Activated CD8-positive, alpha-beta memory T cell treated with anti-CD3 and anti-CD28 coated beads for 36 hours (primary cell): ENCODE data around the gene ZNF385A. TPM values are rescaled to one million over a fixed set of nuclear protein-coding genes. Genes with fewer than 3 reads are reported as not detected.

Experiments used
- CTCF ChIA-PET: fragments of 350-600 bp; sonication (Branson Sonifier 250); formaldehyde crosslinking; loops from one replicate; lab custom pipeline; 2021; ENCODE audit warnings: antibody characterized with exemption; lab: Charles Lee
- POLR2A ChIA-PET: fragments of 350-600 bp; sonication (Branson Sonifier 250); formaldehyde crosslinking; loops from one replicate; lab custom pipeline; 2021; ENCODE audit warnings: antibody characterized with exemption; lab: Charles Lee
- total RNA-seq, 2 experiments: library from RNA; stranded (reverse); gene quantifications; one replicate each; pipeline ENCODE4 v1.2.3, GENCODE V29; 2021

ZNF385A gene
- total RNA-seq, 2 experiments from 2014 or later: 0.52 to 0.63 TPM

DNA sequence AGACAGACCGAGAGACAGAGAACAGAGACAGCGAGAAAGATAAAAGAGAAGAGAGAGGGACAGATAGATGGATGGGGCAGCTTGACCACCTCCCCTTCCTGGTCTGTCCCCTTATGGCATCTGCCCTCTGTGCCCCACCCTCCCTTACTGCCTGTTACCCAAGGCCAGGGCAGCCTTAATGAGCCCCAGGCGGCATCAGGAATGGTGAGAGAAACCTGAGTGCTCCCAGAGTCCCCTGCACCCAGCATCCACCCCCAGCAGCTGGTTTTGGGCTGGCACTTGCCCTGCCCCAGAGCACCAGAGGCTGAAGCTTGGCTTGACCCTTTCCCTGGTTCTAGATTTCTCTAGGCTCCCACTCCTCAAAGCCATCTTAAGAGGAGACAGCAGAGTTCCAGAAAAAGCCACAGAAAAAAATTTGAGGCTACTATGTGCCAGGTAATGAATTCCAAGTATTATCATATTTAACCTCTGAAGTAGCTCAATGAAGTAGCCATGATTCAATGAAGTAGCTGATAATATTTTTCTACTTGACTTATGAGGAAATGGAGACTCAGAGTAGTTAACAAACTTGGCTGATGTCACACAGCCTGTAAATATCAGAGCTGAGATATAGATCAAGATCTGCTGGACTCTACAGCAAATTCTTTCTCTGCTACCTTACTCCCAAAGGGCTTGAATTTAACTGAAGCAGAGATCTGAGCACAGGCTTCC lies 2.0 kb upstream of the ZNF385A start:
- POLR2A ChIA-PET: no interaction called here
- CTCF ChIA-PET: interaction anchor here (0.6 to 3.0 kb wide), 6 partner anchors 7 to 171 kb away, joined by 3 to 15 read pairs (median 3); no protein-coding TSS in a partner anchor

DNA sequence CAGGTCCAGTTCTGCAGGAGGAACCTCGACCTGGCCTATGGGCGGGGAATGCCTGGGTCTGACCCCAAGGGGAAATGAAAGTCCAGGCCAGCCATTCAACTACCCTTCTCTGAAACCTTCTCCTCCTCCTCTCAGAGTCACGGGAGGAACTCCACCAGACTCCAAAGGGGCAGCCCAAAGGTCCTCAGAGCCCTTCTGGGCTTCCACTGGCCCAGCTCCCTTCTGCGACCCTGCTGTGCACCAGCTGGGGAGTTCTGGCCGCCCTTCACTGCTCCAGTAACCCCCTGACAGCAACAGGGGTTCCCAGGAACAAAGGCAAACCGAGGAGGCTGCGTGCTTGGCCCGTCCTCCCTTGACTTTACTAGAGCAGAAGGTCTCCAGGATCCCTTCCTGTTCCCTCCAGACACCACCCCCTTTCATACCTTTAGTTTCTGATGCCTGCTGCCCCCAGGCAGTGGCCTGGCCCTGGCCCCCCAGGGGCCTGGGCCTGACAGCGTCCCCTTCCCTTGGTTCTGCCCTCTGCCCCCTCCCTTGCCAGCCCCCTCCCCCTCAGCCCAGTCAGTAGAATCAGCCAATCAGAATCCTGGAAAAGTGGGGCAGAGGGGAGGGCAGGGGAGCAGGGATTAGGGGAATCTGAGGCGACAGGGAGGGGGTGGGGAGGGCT lies 850 bp upstream of the ZNF385A start:
- ChIA-PET POLR2A (no interaction called here), CTCF (interaction anchor here (0.6 to 3.0 kb wide), 5 partner anchors 14 to 194 kb away, joined by 4 to 15 read pairs (median 4); no protein-coding TSS in a partner anchor)

DNA sequence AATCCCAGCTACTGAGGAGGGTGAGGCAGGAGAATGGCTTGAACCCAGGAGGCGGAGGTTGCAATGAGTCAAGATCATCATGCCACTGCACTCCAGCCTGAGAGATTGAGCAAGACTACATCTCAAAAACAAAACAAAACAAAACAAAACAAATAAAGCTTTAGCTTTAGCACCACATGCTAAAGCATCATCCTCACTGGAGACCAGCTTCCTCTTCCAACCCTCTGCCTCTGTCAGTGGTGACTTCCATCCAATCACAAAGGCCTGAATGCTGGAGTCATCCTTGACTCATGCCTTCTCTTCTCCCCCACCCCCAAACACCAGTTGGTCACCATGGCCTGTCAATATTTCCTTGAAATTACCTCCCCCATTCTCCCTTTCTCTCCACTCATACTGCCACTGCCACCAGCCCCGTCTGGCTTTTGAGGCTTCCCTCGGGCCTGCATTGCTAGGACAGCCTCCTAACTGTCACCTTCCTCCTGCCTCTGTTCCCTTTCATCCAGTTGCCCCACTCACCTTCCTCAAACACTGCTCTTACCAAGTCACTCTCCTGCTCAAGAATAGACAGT lies 1.4 kb downstream of the ZNF385A start:
- ChIA-PET POLR2A (no interaction called here), CTCF (interaction anchor here (0.6 to 2.9 kb wide), 7 partner anchors 10 to 163 kb away, joined by 3 to 12 read pairs (median 4); no protein-coding TSS in a partner anchor)

DNA sequence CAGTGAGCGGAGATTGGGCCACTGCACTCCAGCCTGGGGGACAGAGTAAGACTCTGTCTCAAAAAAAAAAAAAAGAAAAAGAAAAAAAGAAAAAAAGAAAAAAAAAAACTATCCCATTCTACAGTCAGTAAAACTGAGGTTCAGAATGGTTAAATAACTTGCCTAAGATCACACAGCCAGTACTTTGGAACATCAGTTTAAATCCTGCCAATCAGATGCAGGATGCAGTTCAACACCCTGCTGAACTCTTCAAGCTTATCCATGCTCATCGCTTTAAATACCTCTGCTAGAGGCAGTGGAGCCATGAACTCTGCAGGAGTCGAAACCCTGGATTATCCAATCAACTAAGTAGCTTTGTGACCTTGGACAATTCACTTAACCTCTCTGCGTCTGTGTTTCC lies 3.4 kb downstream of the ZNF385A start:
- ChIA-PET CTCF (interaction anchor here (1.3 to 3.2 kb wide), 8 partner anchors 11 to 87 kb away, joined by 3 to 18 read pairs (median 12); partner anchors contain the start of gene NFE2), POLR2A (interaction anchor here (0.7 kb wide), 1 partner anchor 106 kb away, joined by 5 read pairs; no protein-coding TSS in a partner anchor)

DNA sequence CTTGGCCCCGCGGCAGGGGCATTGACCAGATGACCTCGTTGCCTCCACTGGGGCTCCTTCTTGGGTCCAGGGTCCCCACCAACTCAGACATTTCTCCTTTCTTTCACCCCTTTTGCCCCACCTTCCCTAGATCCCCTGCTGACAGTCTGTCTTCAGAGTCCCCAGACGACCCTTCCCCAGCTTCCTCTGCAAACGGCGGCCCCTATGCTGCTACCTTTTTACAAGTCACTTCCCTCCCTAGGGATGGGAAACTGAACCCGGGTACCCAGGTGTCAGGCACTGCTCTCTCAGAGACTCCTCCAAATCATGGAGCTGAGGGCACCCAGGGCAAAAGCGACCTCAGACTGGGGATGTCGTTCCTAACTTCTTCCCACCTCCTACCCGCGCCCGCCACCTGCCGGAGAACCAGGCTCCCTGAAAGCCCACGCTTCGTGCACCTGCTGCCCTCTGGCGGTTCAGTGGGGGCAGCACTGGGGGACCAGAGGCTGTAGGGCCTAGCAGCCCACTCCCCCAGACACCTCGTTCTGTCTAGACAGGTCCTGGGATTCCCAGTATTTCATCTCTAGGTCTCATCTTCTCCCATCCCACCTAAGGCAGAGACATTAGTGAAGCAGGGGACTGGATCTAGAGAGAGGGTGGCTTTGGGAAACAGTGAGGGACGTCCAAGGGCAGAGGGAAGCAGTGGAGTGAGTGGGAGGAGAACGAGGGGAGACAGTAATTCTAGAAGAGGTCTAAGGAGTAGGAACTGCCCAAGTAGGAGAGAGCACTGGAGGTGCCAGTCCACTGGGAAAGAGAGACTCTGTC lies 4.9 kb downstream of the ZNF385A start:
- CTCF ChIA-PET: interaction anchor here (0.6 to 3.2 kb wide), 40 partner anchors 8 to 1519 kb away, joined by 3 to 21 read pairs (median 4); partner anchors contain the start of gene NFE2
- POLR2A ChIA-PET: interaction anchor here (1.2 kb wide), 1 partner anchor 20 kb away, joined by 3 read pairs; no protein-coding TSS in a partner anchor

DNA sequence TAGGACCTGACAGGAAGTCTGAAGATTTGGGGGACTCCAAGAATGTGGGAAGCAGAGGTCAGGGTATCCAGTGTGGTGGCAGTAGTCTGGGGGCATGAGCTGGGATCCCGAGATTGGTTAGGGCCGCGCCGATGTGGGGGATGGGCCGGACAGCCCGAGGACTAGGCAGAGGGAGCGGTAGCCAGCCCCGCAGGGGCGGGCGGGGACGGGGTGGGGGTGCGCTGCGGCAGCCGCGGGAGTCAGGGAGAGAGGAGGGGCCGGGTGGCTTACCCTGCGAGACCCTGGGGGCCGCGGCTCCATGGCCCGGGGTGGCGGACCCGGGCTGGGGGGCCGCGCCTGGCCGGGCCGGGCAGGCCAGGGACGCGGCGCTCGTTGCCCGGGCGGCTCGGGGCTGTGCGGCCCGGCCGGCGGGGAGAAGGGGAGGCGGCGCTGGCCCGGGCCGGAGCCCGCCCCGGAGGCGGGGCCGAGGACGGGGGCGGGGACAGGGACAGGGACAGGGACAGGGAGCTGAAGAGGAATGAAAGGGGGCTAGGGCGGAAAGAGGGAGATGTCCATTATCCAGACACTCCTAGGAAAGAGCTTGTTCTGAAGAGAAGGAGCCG lies 5.6 kb downstream of the ZNF385A start:
- POLR2A ChIA-PET: no interaction called here
- CTCF ChIA-PET: interaction anchor here (0.6 to 3.2 kb wide), 35 partner anchors 8 to 1520 kb away, joined by 3 to 21 read pairs (median 4); partner anchors contain the start of gene NFE2

DNA sequence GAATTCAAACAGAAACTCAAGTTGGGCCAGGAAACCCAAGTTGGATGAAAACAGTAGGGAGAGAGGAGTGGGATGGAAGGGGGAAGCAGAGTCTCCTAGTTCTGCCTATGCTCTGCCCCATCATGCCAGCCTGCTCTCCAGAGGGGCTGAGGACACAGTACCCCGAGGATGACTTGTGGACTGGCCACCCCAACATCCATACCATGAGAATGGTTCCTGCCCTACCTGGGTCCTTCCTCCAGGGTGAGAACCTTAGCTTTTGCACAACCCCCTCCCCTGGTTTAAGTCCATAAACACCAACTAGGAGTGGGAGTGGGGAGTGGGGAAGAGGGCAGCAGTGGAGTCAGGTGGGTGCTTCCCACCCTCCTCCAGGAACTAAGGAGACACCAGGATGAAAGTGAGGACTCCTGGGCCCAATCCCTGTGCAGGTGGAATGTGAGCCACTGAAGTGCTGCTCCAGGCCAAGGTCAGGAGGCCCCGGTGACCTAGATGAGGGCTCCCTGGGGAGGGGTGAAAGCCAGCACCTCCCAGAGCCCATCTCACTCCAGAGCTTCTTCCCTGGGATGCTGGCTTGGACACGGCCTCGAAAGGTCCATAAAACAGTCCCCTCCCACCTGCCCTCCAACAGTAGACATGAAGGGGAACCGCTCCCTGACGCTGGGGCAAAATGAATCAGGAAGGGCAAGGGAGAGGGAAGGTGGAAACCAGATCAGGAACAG lies 6.6 kb downstream of the ZNF385A start:
- POLR2A ChIA-PET: no interaction called here
- CTCF ChIA-PET: interaction anchor here (0.6 to 3.2 kb wide), 4 partner anchors 9 to 164 kb away, joined by 3 to 18 read pairs (median 8); no protein-coding TSS in a partner anchor

DNA sequence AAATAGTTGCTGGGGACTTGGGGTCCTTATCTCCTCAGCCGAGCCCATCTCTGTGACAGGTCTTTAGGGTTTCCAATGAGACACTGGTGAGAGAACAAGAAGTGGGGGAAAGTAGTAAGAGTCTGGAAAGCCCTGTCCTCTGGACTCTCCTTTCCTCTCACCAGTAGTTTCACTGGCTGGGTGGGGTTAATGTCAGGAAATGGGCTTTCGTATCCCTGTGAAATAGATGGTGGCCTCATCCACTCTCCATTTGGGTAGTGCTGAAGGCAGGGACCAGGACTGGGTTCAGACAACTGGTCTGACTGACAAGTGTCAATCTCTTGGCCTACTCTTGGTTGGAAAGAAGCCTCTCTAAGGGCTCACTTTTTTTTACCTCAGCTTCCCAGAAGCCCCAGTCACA lies 7.5 kb downstream of the ZNF385A start:
- POLR2A ChIA-PET: no interaction called here
- CTCF ChIA-PET: interaction anchor here (0.9 kb wide), 1 partner anchor 125 kb away, joined by 3 read pairs; no protein-coding TSS in a partner anchor

DNA sequence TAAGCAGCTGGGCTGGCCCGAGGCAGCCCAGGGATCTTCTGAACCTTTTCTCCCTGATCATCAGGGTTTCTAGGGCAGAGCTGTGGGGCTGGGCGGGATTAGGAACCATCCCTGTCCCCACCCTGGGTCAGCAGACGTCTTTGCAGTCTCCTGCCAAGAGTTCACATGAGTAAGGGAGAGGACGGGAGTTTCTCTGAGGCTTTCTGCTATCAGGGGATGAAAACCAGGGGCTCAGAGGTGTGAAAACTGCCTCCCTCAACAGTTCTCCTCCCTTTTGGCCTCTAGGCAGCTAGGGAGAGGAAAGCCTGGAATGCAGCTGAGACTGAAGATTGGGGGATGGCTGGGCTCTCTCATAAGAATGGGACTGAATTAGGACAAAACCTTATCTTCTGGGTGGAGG lies 7.9 kb downstream of the ZNF385A start:
- CTCF ChIA-PET: interaction anchor here (0.9 kb wide), 1 partner anchor 125 kb away, joined by 3 read pairs; no protein-coding TSS in a partner anchor
- POLR2A ChIA-PET: no interaction called here

DNA sequence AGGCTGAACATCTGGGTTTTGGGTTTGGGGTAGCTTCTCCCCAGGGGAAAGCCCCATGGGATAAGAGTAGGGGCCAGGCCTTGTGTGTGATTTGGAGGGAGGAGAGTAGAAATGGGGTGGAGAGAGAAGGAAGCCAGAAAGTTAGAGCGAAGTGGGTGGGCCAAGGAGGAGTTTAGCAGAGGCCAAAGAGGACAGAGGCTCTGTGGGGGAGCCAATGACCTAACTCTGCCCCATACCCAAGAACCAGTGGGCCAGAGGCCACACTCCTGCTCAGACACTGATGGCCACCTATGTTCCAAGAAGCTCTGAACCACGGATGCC lies 9.3 kb downstream of the ZNF385A start:
- POLR2A ChIA-PET: no interaction called here
- CTCF ChIA-PET: interaction anchor here (0.8 to 0.9 kb wide), 2 partner anchors 39 to 159 kb away, joined by 3 read pairs; no protein-coding TSS in a partner anchor

DNA sequence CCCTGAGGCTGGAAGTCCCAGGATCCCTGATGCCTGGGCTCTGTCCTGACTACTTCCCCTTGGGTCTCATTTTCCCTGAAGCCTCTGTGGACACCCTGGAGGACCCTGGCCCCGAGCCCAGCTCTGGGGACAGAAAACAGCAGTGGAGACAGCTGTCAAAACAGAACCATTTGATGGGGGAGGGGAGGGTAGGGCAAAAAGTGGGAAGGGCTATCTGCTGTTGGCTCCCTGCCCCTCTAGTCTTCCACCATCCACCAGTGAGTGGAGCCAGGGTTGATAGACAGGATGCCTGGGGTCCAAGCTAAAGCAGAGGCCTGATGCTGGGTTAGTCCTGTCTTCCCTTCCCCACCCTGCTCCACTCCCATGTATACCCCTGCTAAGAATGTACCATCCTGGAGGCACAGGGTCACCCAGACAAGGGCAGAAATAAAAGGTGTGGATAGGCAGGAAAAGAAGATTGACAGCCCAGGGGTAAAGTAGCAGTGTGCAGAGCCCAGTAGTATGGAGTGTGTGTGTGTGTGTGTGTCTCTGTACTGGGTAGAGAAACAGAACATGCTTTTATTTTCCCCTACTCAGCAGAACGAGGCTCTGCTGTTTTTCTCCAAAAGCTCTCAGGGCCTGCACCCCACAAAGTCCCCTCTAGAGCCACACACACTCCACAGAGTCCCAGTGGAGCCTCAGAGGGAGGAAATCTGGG lies 9.8 kb downstream of the ZNF385A start:
- ChIA-PET CTCF (interaction anchor here (0.8 to 1.4 kb wide), 5 partner anchors 39 to 158 kb away, joined by 3 to 4 read pairs (median 3); no protein-coding TSS in a partner anchor), POLR2A (no interaction called here)

DNA sequence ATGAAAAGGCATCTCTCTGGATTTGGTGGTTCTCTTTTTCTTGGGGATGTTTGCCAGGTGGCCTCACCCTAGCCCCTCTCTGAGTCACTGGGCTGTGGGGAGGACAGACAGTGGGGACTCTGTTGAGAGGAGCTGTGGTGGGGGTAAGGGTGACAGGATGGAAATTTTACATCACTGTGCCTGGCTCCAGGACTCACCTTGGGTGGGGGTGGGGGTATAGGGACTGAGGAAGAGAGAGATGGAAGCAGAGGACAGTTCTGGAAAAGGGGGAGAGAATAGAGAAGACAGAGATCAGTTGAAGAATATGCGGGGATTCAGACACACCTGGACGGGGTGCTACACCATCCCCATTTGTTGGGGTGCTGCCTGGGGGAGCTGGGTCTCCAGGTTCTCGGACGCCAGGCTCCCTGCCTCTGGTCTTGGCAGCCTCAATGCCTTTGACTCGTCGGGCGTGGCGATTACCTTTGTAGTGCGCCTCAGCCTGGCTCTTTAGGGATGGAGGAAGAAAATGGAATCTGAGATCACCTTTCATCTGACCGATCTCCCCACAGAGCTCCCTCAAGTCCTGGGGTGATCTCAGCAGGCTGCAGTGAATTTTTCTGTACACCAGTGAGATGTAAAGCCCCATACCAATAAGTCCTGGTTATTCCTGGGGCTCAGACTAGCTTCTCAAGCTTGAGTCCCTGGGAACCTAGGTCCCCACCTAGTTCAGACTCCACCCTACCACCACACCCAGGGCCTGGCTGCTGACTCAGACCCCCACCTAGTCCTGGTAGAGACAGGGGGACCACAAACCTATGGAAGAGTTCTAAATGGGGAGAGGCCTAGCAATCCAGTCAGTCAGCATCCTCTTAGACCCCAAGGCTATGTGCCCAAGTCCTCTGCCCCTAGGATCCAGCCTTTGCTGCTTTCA lies 10.6 kb downstream of the ZNF385A start:
- CTCF ChIA-PET: interaction anchor here (1.0 to 1.4 kb wide), 3 partner anchors 65 to 122 kb away, joined by 3 to 4 read pairs (median 3); no protein-coding TSS in a partner anchor
- POLR2A ChIA-PET: no interaction called here

DNA sequence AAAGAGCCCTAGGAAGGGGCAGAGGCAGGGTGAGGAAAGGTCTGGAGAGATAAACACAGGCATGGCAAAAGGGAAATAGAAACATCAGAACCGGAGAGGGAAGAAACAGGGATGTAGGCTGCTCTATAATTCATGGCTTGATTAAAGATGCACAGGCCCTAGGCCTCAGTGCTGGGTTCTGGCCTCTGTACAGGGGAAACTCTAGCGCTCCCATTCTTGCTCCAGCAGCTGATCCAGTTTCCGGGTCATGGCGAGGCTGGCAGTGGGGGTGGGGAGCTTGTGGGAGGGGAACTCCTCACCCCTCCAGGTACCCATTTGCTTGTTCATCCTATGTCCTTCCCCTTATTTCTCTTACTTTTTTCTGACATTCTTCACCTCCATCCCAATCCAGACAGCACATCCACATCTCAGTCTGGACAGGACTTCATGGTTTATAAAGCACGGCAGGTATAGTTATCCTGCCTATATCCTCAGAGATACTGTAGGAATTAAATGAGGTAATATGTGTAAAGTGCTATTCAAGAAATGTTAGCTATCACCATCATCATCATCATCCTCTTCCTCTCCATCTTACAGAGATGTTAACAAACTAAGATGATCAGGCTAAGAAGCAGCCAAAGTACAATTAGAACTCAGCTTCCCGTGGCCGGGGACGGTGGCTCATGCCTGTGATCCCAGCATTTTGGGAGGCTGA lies 12.3 kb downstream of the ZNF385A start:
- ChIA-PET POLR2A (interaction anchor here (0.5 kb wide), 1 partner anchor 66 kb away, joined by 4 read pairs; no protein-coding TSS in a partner anchor), CTCF (interaction anchor here (0.6 to 1.1 kb wide), 4 partner anchors 13 to 171 kb away, joined by 3 to 7 read pairs (median 4); no protein-coding TSS in a partner anchor)

DNA sequence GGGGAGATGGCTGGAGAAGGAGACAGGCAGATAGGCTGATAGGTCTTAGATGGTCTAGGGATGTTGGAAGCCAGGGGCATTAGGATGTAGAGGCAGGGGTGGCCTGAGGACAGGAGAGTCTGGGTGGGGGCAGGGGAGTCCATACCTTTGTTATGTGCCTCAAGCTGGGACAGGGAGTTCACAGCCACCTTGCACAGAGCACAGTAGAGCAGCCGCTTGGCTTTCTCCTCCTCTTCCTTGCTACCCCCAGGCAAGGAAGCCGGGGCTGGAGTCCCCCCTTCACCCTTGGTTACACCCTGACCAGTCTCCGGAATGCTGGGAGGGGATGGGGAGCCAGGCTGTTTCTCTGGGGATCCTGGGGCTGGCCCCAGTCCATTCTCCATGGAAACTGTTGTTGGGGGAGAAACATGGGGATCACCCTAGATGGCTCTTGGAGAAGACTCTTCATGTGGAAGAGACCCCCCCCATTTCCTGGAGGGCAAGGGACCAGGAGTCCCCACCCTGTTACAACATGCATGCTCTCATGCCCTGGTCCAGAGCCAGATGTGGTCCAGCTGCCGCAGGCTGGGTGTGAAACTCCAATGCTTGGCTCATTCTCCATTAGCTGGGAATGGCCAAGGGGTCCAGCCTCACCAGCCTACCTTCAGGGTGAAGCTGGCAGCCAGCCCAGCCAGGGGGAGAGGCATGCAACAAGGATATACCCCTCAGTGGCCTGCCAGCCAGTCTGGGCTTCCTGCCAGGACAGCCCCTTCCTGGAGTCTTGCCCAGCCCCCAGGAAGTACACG lies 13.0 kb downstream of the ZNF385A start:
- POLR2A ChIA-PET: no interaction called here

More for the DNA sequence above, 13.0 kb downstream of the ZNF385A start:
- CTCF ChIA-PET: interaction anchor here (1.1 to 1.8 kb wide), 7 partner anchors 8 to 158 kb away, joined by 3 to 15 read pairs (median 4); partner anchors contain the start of gene COPZ1
